IPS-20b (cell line): ENCODE data around the gene RMND5A.

ENCODE experiments used
- H3K27ac ChIP-seq: one replicate; pipeline ENCODE4 v1.5.1; 2013; ENCODE audit warnings: low read length
- H3K27me3 ChIP-seq: 2 replicates; pipeline ENCODE4 v1.6.1; 2013; ENCODE audit warnings: mild to moderate bottlenecking, low read length, inconsistent platforms; ENCODE audit not compliant: insufficient read depth
- H3K36me3 ChIP-seq: 2 replicates; pipeline ENCODE4 v1.6.1; 2013; ENCODE audit warnings: low read depth, mild to moderate bottlenecking, inconsistent platforms, low read length, moderate library complexity; ENCODE audit not compliant: insufficient read depth
- H3K4me1 ChIP-seq: 2 replicates; pipeline ENCODE4 v1.6.1; 2013; ENCODE audit warnings: mild to moderate bottlenecking, control low read depth, inconsistent platforms, low read length, moderate library complexity; ENCODE audit not compliant: insufficient read depth
- H3K4me3 ChIP-seq: 2 replicates; pipeline ENCODE4 v1.5.1; 2013; ENCODE audit warnings: mild to moderate bottlenecking, low read length, inconsistent platforms
- H3K9ac ChIP-seq: 2 replicates; pipeline ENCODE4 v1.6.1; 2013; ENCODE audit warnings: low read depth, mild to moderate bottlenecking, inconsistent platforms, low read length, moderate library complexity
- H3K9me3 ChIP-seq: 2 replicates; pipeline ENCODE4 v1.6.1; 2013; ENCODE audit warnings: mild to moderate bottlenecking, low read depth, low read length, inconsistent platforms; ENCODE audit not compliant: insufficient read depth

The RMND5A gene

DNA sequence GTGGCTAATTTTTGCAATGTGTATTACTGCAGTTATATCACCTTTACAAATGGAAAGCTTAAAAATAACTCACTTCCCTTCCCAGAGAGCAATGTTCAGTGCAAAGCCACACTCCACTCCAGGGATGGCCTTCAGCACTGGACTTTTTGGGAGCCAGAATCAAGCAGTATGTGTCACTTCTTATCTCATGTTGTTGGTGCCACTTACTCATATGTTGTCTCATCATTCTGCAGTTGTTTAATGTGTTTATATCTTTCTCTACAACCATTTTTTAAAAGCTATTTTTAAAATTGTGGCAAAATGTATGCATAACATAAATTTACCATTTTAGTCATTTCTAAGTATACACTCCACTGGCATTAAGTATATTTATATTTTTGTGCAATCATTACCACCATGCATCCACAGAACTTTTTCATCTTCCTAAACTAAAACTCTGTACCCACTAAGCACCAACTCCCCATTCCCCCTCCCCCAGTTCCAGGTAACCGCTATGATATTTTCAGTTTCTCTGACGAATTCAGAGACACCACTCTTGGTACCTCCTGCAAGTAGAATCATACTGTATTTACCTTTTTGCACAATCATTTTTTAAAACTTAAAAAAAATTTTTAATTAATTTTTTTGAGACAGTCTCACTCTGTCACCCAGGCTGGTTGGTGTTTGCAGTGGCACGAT is 102.7 kb downstream of the RMND5A start:
- Histone ChIP-seq H3K27me3 (no peaks in the 10 kb centered on the region), H3K9ac (no peak overlapping the region), H3K4me1 (no peaks in the 10 kb centered on the region), H3K36me3 (no peaks in the 10 kb centered on the region), H3K9me3 (no peaks in the 10 kb centered on the region; the same call in 1 of the 2 replicates), H3K27ac (no peak overlapping the region), H3K4me3 (no peak overlapping the region; the same call in 1 of the 2 replicates)

DNA sequence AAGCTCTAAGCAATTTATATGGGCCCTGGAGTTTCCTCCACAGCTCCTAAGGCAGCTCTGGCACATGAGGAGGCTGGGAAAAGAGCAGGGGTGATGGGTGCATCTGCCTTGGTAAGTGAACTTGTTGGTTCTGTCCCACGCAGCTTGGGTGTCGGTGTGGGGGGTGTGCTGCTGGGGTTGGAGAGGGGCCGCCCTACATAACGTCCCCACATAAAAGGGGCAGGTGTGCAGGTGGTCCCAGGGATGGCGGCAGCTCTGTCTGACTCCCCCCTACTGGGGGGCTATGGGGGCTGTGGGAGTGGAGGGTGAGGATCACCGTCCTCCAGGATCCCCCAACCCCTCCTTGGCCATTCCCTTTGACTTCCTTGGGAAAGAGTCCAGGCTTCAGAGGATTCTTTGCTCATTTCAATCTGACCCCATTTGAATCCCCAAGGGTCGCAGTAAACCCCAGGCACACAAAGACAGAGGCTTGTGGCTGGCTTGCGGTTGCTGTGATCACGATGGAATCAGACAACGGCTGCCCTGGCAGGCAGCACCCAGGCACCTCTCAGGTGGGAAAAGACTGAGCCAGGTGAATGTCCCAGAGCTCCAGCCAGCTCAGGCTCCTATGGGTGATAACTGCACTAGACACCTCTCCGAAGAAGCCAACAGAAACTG is 105.1 kb downstream of the RMND5A start:
- no peak overlapping the region for H3K27ac ChIP-seq
- H3K36me3 ChIP-seq: no peaks in the 10 kb centered on the region
- no peaks in the 10 kb centered on the region; the same call in 1 of the 2 replicates for H3K9me3 ChIP-seq
- H3K27me3 ChIP-seq: no peaks in the 10 kb centered on the region
- no peaks in the 10 kb centered on the region for H3K4me1 ChIP-seq
- no peak overlapping the region for H3K9ac ChIP-seq
- H3K4me3 ChIP-seq: no peak overlapping the region

DNA sequence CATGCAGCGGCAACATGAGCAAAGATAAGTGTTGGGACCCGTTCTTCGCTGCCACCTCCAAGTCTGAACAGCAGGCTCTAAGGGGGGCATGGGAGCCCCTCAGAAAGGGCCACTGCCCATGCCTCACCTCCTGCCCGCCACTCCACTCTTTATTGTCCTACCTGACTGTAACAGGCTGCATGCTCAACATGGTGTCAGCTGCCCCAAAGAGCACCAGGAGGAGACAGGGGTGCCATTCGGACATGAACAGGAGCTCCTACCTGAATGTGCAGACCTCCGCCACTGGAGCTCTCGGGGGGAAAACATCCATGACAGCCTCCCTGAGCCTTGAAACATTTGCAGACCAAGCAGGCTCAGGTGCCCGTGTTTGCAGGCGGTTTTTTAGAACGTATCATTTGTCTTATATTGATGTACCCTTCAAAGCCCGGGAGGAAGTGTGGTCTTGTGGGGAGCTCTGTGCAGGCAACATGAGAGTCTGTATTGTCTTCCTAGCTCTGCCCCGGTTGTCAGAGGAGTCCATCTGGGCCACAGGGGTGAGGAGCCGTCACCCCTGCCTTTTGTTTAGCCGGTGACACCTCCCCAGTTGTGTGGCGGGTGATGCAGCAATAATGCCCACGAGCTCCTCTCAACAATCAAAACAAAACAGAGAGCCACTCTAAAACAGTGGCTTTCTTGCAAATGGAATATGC is 105.7 kb downstream of the RMND5A start:
- H3K4me1 ChIP-seq: no peaks in the 10 kb centered on the region
- H3K27me3 ChIP-seq: no peaks in the 10 kb centered on the region
- no peak overlapping the region for H3K4me3 ChIP-seq
- H3K36me3 ChIP-seq: no peaks in the 10 kb centered on the region
- no peak overlapping the region for H3K27ac ChIP-seq
- no peaks in the 10 kb centered on the region; the same call in 1 of the 2 replicates for H3K9me3 ChIP-seq
- no peak overlapping the region for H3K9ac ChIP-seq

DNA sequence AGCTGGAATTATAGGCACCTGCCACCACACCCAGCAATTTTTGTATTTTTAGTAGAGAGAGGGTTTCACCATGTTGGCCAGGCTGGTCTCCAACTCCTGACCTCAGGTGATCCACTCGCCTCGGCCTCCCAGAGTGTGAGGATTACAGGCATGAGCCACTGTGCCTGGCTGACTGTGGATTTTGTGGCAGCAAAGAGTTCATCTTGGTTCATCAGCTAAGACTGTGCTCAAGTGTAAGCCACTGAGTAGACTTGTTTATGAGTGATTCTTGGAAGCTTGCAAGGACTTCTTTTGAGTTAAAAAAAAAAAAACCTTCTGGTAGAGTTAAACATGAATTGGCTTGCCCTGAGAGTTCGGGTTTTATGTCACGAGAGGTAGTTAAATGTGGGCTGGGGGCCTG is 106.9 kb downstream of the RMND5A start:
- Histone ChIP-seq H3K27me3 (no peaks in the 10 kb centered on the region), H3K4me3 (no peak overlapping the region), H3K27ac (no peak overlapping the region), H3K4me1 (peaks cover 3% of the 10 kb centered on the region; the same call in 1 of the 2 replicates), H3K9ac (no peak overlapping the region), H3K9me3 (no peaks in the 10 kb centered on the region; the same call in 1 of the 2 replicates), H3K36me3 (no peaks in the 10 kb centered on the region)
